Calu3 (cell line): Measurements from ENCODE around the gene TPRA1. TPM values are rescaled to one million over a fixed set of nuclear protein-coding genes. Genes with fewer than 3 reads are reported as not detected.

Experiments
- BruUV-seq: library from RNA; stranded (reverse); fragments of 400-500 nt; replicated peaks from 2 replicates; lab custom pipeline; 2021; lab: Mats Ljungman, UMichigan
- CTCF ChIA-PET: fragments of 300-600 bp; sonication (Branson Sonifier 250); formaldehyde crosslinking; loops from one replicate; lab custom pipeline; 2022; ENCODE audit warnings: antibody characterized with exemption; lab: Charles Lee
- DNase-seq: peaks from one replicate; pipeline ENCODE4 v3.0.0; 2022
- H3K27ac Mint-ChIP-seq: one replicate; pipeline ENCODE4 v1.8.0; 2022; ENCODE audit warnings: mixed read lengths; ENCODE audit not compliant: unreplicated experiment
- H3K27me3 Mint-ChIP-seq: one replicate; pipeline ENCODE4 v1.8.0; 2022; ENCODE audit warnings: mixed read lengths; ENCODE audit not compliant: unreplicated experiment
- H3K36me3 Mint-ChIP-seq: one replicate; pipeline ENCODE4 v1.8.0; 2022; ENCODE audit warnings: mild to moderate bottlenecking, moderate library complexity, mixed read lengths; ENCODE audit not compliant: insufficient read depth, unreplicated experiment
- H3K4me1 Mint-ChIP-seq: one replicate; pipeline ENCODE4 v1.8.0; 2022; ENCODE audit warnings: mild to moderate bottlenecking, low read depth, mixed read lengths; ENCODE audit not compliant: unreplicated experiment
- H3K4me3 Mint-ChIP-seq: one replicate; pipeline ENCODE4 v1.8.0; 2022; ENCODE audit warnings: mild to moderate bottlenecking, low read depth, moderate library complexity, mixed read lengths; ENCODE audit not compliant: unreplicated experiment
- H3K9me3 Mint-ChIP-seq: one replicate; pipeline ENCODE4 v1.8.0; 2022; ENCODE audit warnings: low read depth, mixed read lengths; ENCODE audit not compliant: unreplicated experiment
- intact Hi-C: fragments of 100-400 bp; cut with micrococcal nuclease; formaldehyde crosslinking; loops from one replicate; pipeline ENCODE4 v1.10.0; 2022; ENCODE audit not compliant: unreplicated experiment
- microRNA-seq: library from miRNA; unstranded; fragments of <30 nt; microRNA quantifications from one replicate; pipeline ENCODE4 v1.2.0, GENCODE V29; 2022
- total RNA-seq: library from RNA; stranded (reverse); gene quantifications from 2 replicates; pipeline ENCODE4 v1.2.3, GENCODE V29; 2022
- TF ChIP-seq, protein P1 (sequence below): fragments of 200-600 bp; IDR thresholded peaks from one replicate; pipeline ENCODE4 v1.8.0; 2022; ENCODE audit warnings: antibody characterized with exemption; ENCODE audit not compliant: unreplicated experiment

The TPRA1 gene
- total RNA-seq, 1 experiment from 2014 or later, result 66.4 TPM

- no TSS peak for BruUV-seq
These were observed 65.2 kb downstream of the TPRA1 start for GRCh38 chr3:127525373-127525772.

DNA sequence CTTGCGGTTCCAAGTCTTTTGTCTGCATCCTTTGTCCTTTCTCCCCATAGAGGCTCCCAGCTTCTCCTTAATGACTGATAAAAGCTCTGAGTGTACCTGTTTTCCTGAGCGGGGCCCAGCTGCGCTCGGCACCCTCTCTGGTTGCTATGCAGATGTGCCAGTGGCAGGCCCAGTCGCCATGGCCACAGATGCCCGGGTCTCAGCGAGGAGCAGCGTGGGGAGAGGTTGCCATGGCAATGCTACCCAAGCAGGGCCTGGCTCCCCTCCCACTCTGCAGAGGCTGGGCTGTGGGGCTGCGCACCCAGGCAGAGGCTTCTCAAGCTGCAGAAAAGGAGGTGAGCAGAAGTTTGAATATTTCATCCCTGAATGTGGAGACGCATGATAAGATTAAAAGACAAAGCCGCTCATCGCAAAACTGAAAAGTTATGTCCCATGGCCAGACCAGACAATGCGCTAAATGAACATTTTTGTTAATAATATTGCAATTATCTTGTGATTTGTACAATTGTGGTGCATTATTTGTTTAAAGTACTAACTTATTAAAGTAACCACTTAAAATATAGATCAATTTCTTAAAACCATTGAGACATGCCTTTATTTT lies 66.1 kb downstream of the TPRA1 start:
- Mint-ChIP-seq H3K9me3 (no peaks in the 10 kb centered on the region), H3K4me3 (no peak overlapping the region), H3K36me3 (no peaks in the 10 kb centered on the region), H3K27ac (no peak overlapping the region), H3K4me1 (no peaks in the 10 kb centered on the region), H3K27me3 (peaks cover 81% of the 10 kb centered on the region)
- BruUV-seq, result no TSS peak
- TF ChIP-seq, protein P1, sequence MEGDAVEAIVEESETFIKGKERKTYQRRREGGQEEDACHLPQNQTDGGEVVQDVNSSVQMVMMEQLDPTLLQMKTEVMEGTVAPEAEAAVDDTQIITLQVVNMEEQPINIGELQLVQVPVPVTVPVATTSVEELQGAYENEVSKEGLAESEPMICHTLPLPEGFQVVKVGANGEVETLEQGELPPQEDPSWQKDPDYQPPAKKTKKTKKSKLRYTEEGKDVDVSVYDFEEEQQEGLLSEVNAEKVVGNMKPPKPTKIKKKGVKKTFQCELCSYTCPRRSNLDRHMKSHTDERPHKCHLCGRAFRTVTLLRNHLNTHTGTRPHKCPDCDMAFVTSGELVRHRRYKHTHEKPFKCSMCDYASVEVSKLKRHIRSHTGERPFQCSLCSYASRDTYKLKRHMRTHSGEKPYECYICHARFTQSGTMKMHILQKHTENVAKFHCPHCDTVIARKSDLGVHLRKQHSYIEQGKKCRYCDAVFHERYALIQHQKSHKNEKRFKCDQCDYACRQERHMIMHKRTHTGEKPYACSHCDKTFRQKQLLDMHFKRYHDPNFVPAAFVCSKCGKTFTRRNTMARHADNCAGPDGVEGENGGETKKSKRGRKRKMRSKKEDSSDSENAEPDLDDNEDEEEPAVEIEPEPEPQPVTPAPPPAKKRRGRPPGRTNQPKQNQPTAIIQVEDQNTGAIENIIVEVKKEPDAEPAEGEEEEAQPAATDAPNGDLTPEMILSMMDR, result no peak
- intact Hi-C loops, result no loop called here
- DNase-seq, result no peak
- CTCF ChIA-PET, result no interaction called here

More at GRCh38 chr3:127525373-127525772, 65.2 kb downstream of the TPRA1 start:
- intact Hi-C loops, result no loop called here
- Mint-ChIP-seq H3K27me3 (peaks cover 89% of the 10 kb centered on the region), H3K4me3 (no peak overlapping the region), H3K4me1 (no peaks in the 10 kb centered on the region), H3K27ac (no peak overlapping the region), H3K36me3 (no peaks in the 10 kb centered on the region), H3K9me3 (no peaks in the 10 kb centered on the region)
- TF ChIP-seq, protein P1, result no peak
- DNase-seq, result peak; percentile 55
- CTCF ChIA-PET, result no interaction called here

Small RNA genes within 50 kb of the gene (microRNA-seq; reads per million reads assigned to microRNA genes)
- gene MIR6825 (2.8 reads per million), gene MIR7976 (2.8 reads per million)

Other genes with a start within 250 kb of the TPRA1 start
- gene MCM2, start 7.7 kb upstream of the TPRA1 start, total RNA-seq, result 120 and 121 TPM in 2 replicates
- 36.1 and 43.6 TPM in 2 replicates for gene PODXL2, start 38.5 kb upstream of the TPRA1 start, total RNA-seq
- 25.1 and 27.2 TPM in 2 replicates for gene ABTB1, start 82.2 kb upstream of the TPRA1 start, total RNA-seq
- gene MGLL, start 231.8 kb upstream of the TPRA1 start, total RNA-seq, result 42.4 and 55.2 TPM in 2 replicates